K562 (cell line): ENCODE data around the gene MT1HL1. TPM values are rescaled to one million over a fixed set of nuclear protein-coding genes. Genes with fewer than 3 reads are reported as not detected.

Experiments used
- ATAC-seq: fragments of 200-7000 bp; cut with Tn5 transposase; 3 replicates; pipeline ENCODE4 v1.9.1; 2020; ENCODE audit warnings: moderate library complexity
- BruUV-seq: library from RNA; stranded (reverse); fragments of 400-500 nt; replicated peaks from 2 replicates; lab custom pipeline; 2021; lab: Mats Ljungman, UMichigan
- CTCF ChIA-PET: fragments of 300-600 bp; formaldehyde crosslinking; extraction: SDS; loops from one replicate; lab custom pipeline; 2021; ENCODE audit warnings: low intra/inter-chr PET ratio; lab: Yijun Ruan, JAX
- POLR2A ChIA-PET: fragments of 300-600, 350-650 bp; sonication (Branson Sonifier 250); formaldehyde crosslinking; extraction: SDS; loops from one replicate; lab custom pipeline; 2021; ENCODE audit warnings: antibody characterized with exemption, inconsistent platforms; lab: Yijun Ruan, JAX
- DNase-seq, 4 experiments: peaks; one replicate each; pipeline versions ENCODE4 v3.0.0 to v3.0.0-alpha.2; 2011 to 2018; ENCODE audit warnings: low spot score in 3 of 4, mixed read lengths in 3 of 4; ENCODE audit errors: extremely low read depth in 1 of 4
- FAIRE-seq: peaks from 2 replicates; lab custom pipeline; 2011; peaks lifted over from hg19 to GRCh38; lab: Jason Lieb, UNC
- H2AFZ ChIP-seq: 2 replicates; pipeline ENCODE4 v1.6.0; 2011; ENCODE audit warnings: low read depth, low read length, control low read depth, inconsistent platforms
- H3K27ac ChIP-seq: fragments of 200-600 bp; 3 replicates; pipeline ENCODE4 v1.8.0; 2011; ENCODE audit warnings: low read depth, mild to moderate bottlenecking, control low read depth, inconsistent platforms, low read length, moderate library complexity, mixed read lengths; ENCODE audit errors: extremely low read depth
- H3K27me3 ChIP-seq, 2 experiments: fragments of 300-600 bp in 1 of 2; 2 replicates in 1 of 2; 3 replicates in 1 of 2; pipeline versions ENCODE4 v1.6.0 to v1.8.0; 2011; ENCODE audit warnings: inconsistent platforms in 2 of 2, low read length in 2 of 2, mild to moderate bottlenecking in 1 of 2, mixed read lengths in 1 of 2, moderate library complexity in 1 of 2; ENCODE audit not compliant: control insufficient read depth in 2 of 2, insufficient read depth in 2 of 2
- H3K36me3 ChIP-seq: fragments of 300-600 bp; 3 replicates; pipeline ENCODE4 v1.8.0; 2011; ENCODE audit warnings: mild to moderate bottlenecking, low read length, inconsistent platforms; ENCODE audit not compliant: control insufficient read depth, insufficient read depth
- H3K4me1 ChIP-seq, 2 experiments: fragments of 200-600 bp in 1 of 2; replicated peaks in 1 of 2; 2 replicates in 1 of 2; 3 replicates in 1 of 2; pipeline versions ENCODE4 v1.5.1 to v1.8.0; 2011; ENCODE audit warnings: inconsistent platforms in 2 of 2, low read length in 2 of 2, mild to moderate bottlenecking in 1 of 2, mixed read lengths in 1 of 2, moderate library complexity in 1 of 2; ENCODE audit not compliant: control insufficient read depth in 2 of 2, insufficient read depth in 2 of 2
- H3K4me2 ChIP-seq: 2 replicates; pipeline ENCODE4 v1.6.1; 2011; ENCODE audit warnings: low read length, control low read depth, inconsistent platforms, mixed read lengths; ENCODE audit not compliant: insufficient read depth
- H3K4me3 ChIP-seq: fragments of 200-600 bp; sonication (generic), shearing (Covaris generic); 2 replicates; pipeline ENCODE4 v1.5.1; 2016; ENCODE audit warnings: control low read depth, inconsistent platforms
- H3K79me2 ChIP-seq: fragments of 200-600 bp; 3 replicates; pipeline ENCODE4 v1.8.0; 2011; ENCODE audit warnings: low read length, inconsistent platforms; ENCODE audit not compliant: control insufficient read depth, insufficient read depth
- H3K9ac ChIP-seq, 2 experiments: 2 replicates each; pipeline versions ENCODE4 v1.6.0 to v1.6.1; 2011; ENCODE audit warnings: low read depth in 2 of 2, low read length in 2 of 2, control low read depth in 1 of 2, inconsistent platforms in 1 of 2, mild to moderate bottlenecking in 1 of 2, mixed read lengths in 1 of 2; ENCODE audit not compliant: insufficient read depth in 1 of 2
- H3K9me1 ChIP-seq: one replicate; pipeline ENCODE4 v1.6.0; 2011; ENCODE audit warnings: inconsistent platforms, mild to moderate bottlenecking, low read length, moderate library complexity; ENCODE audit not compliant: control insufficient read depth, insufficient read depth
- H3K9me3 ChIP-seq: replicated peaks from 2 replicates; pipeline ENCODE4 v1.5.1; 2011; ENCODE audit warnings: low read depth, low read length, inconsistent platforms; ENCODE audit not compliant: control insufficient read depth, insufficient read depth
- H4K20me1 ChIP-seq: replicated peaks from 2 replicates; pipeline ENCODE4 v1.6.1; 2011; ENCODE audit warnings: low read length, inconsistent platforms, mixed read lengths; ENCODE audit not compliant: control insufficient read depth, insufficient read depth
- CBFB ChIP-seq: sonication (generic); formaldehyde crosslinking; IDR thresholded peaks from 2 replicates; pipeline ENCODE4 v1.4.0; 2020; ENCODE audit warnings: mild to moderate bottlenecking, missing genetic modification reagents
- CEBPB ChIP-seq: fragments of 450-650 bp; IDR thresholded peaks from 2 replicates; pipeline ENCODE4 v1.6.1; 2016; ENCODE audit warnings: missing genetic modification characterization, missing compliant biosample characterization
- CEBPG ChIP-seq, 3 experiments: fragments of 200-800 bp in 1 of 3; sonication (Bioruptor generic) in 1 of 3; sonication (generic) in 1 of 3; formaldehyde crosslinking in 1 of 3; IDR thresholded peaks in 2 of 3; conservative IDR thresholded peaks in 1 of 3; 2 replicates each; pipeline versions ENCODE4 v1.6.1 to v1.8.0; 2016 to 2022; ENCODE audit warnings: missing compliant biosample characterization in 2 of 3, missing genetic modification characterization in 2 of 3, mild to moderate bottlenecking in 1 of 3, missing genetic modification reagents in 1 of 3
- GATA2 ChIP-seq: sonication (generic); formaldehyde crosslinking; IDR thresholded peaks from 2 replicates; pipeline ENCODE4 v1.4.0; 2020; ENCODE audit warnings: mild to moderate bottlenecking, missing genetic modification reagents
- IRF9 ChIP-seq: fragments of 450-650 bp; IDR thresholded peaks from 2 replicates; pipeline ENCODE4 v1.6.1; 2016; ENCODE audit warnings: missing biosample characterization, missing genetic modification characterization
- ZNF140 ChIP-seq: fragments of 250-450 bp; sonication (Bioruptor Pico); IDR thresholded peaks from 2 replicates; pipeline ENCODE4 v1.8.0; 2021; ENCODE audit warnings: moderate library complexity, mild to moderate bottlenecking, inconsistent platforms
- ZNF146 ChIP-seq: IDR thresholded peaks from one replicate; pipeline ENCODE4 v1.6.1; 2018; ENCODE audit warnings: missing compliant biosample characterization; ENCODE audit not compliant: unreplicated experiment
- ZNF263 ChIP-seq: sonication (generic); formaldehyde crosslinking; IDR thresholded peaks from 2 replicates; pipeline ENCODE4 v1.8.0; 2022; ENCODE audit warnings: mild to moderate bottlenecking, missing genetic modification reagents, borderline replicate concordance
- ZNF780A ChIP-seq: fragments of 250-450 bp; sonication (Bioruptor Pico); IDR thresholded peaks from 2 replicates; pipeline ENCODE4 v1.5.0; 2021; ENCODE audit warnings: mild to moderate bottlenecking
- WGBS: fragments of 100-300 bp; shearing (Covaris generic); methylation state at CpG from one replicate; pipeline ENCODE4 v1.1.6; 2016; ENCODE audit warnings: low coverage, mixed read lengths; ENCODE audit not compliant: insufficient coverage; ENCODE audit errors: missing lambda C conversion rate; 5-methylcytosine and 5-hydroxymethylcytosine counted together
- in situ Hi-C: fragments of 300-500 bp; cut with MboI; formaldehyde crosslinking; loops from 4 replicates; pipeline ENCODE4 v1.15.0; 2018; ENCODE audit warnings: inconsistent platforms, mixed read lengths
- intact Hi-C: fragments of 100-400 bp; cut with micrococcal nuclease; formaldehyde crosslinking; loops from 2 replicates; pipeline ENCODE4 v1.14.2; 2022
- polyA plus RNA-seq, 8 experiments: library from polyadenylated mRNA; depleted of rRNA in 4 of 8; stranded (reverse) in 5 of 8; unstranded in 3 of 8; fragments of >200 nt; fragmentation: Nextera tagmentation in 2 of 8; fragmentation: Illumina TruSeq in 1 of 8; extraction: Ambion mirVana in 2 of 8; extraction: Trizol in 1 of 8; gene quantifications; 2 replicates each; pipeline versions ENCODE4 v1.2.1 to v1.2.3, GENCODE V29; 2011 to 2014; ENCODE audit warnings: inconsistent platforms in 1 of 8, missing spikeins in 1 of 8
- total RNA-seq, 7 experiments: library from RNA; depleted of rRNA in 6 of 7; stranded (reverse); fragments of >200 nt in 6 of 7; fragmentation: Illumina TruSeq in 2 of 7; extraction: Trizol in 2 of 7; gene quantifications; 2 replicates each; pipeline versions ENCODE4 v1.2.1 to v1.2.3, GENCODE V29; 2011 to 2021; ENCODE audit warnings: low replicate concordance in 1 of 7
- TF ChIP-seq, protein P1 (sequence below), 2 experiments: fragments of 450-650 bp; IDR thresholded peaks; 2 replicates each; pipeline ENCODE4 v1.6.1; 2018; ENCODE audit warnings: mild to moderate bottlenecking in 2 of 2, low read depth in 1 of 2; ENCODE audit not compliant: partially characterized antibody in 2 of 2

Gene MT1HL1
- total and polyA plus RNA-seq, 9 of the 15 experiments (the other 6 are each of a cell fraction or from before 2014, with no cell fraction given): not detected

- H3K27me3 ChIP-seq: peaks cover 6 to 11% of the 10 kb centered on the region in 2 experiments; a peak in 4 of 5 replicates
- 6% methylated on average over 7 of the region's 7 CpGs for WGBS
- ChIA-PET POLR2A (no interaction called here), CTCF (no interaction called here)
- no peak overlapping the region for H3K9ac ChIP-seq
- H3K4me2 ChIP-seq: no peak overlapping the region
- H4K20me1 ChIP-seq: no peaks in the 10 kb centered on the region
- ATAC-seq (no peak), FAIRE-seq (no peak), DNase-seq (no peak)
- TF ChIP-seq CBFB (CRISPR knock-in tag): no peak
- no peak for TF ChIP-seq ZNF140 (CRISPR knock-in tag)
- TF ChIP-seq ZNF780A: no peak
- TF ChIP-seq ZNF263 (CRISPR knock-in tag): no peak
- no peak for TF ChIP-seq GATA2 (CRISPR knock-in tag)
- TF ChIP-seq, protein P1, sequence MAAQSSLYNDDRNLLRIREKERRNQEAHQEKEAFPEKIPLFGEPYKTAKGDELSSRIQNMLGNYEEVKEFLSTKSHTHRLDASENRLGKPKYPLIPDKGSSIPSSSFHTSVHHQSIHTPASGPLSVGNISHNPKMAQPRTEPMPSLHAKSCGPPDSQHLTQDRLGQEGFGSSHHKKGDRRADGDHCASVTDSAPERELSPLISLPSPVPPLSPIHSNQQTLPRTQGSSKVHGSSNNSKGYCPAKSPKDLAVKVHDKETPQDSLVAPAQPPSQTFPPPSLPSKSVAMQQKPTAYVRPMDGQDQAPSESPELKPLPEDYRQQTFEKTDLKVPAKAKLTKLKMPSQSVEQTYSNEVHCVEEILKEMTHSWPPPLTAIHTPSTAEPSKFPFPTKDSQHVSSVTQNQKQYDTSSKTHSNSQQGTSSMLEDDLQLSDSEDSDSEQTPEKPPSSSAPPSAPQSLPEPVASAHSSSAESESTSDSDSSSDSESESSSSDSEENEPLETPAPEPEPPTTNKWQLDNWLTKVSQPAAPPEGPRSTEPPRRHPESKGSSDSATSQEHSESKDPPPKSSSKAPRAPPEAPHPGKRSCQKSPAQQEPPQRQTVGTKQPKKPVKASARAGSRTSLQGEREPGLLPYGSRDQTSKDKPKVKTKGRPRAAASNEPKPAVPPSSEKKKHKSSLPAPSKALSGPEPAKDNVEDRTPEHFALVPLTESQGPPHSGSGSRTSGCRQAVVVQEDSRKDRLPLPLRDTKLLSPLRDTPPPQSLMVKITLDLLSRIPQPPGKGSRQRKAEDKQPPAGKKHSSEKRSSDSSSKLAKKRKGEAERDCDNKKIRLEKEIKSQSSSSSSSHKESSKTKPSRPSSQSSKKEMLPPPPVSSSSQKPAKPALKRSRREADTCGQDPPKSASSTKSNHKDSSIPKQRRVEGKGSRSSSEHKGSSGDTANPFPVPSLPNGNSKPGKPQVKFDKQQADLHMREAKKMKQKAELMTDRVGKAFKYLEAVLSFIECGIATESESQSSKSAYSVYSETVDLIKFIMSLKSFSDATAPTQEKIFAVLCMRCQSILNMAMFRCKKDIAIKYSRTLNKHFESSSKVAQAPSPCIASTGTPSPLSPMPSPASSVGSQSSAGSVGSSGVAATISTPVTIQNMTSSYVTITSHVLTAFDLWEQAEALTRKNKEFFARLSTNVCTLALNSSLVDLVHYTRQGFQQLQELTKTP (IDR thresholded peaks at IDR 0.05; ENCODE audit: low read depth in 1 of 2, partially characterized antibody in 2 of 2): no peak
- TF ChIP-seq IRF9: 0 out of 2 replicates have a peak, but pooled peaks have one; percentile 51
- no peak for TF ChIP-seq ZNF146 (CRISPR knock-in tag)
- peak; percentile 86 for TF ChIP-seq CEBPB (tag)
- no peak for TF ChIP-seq CEBPG (CRISPR knock-in tag; IDR thresholded peaks at IDR 0.05)
- TF ChIP-seq CEBPG (tag; conservative IDR thresholded peaks at IDR 0.05 in 1 of 2, IDR thresholded peaks at IDR 0.05 in 1 of 2): peak; percentile 42 to 91; a peak in 2 of 4 replicates
- H3K9me3 ChIP-seq: no peaks in the 10 kb centered on the region
- H3K27ac ChIP-seq: no peak overlapping the region
- BruUV-seq: no TSS peak
- H3K4me1 ChIP-seq: no peaks in the 10 kb centered on the region
- H3K9me1 ChIP-seq: no peaks in the 10 kb centered on the region
- no peaks in the 10 kb centered on the region for H3K79me2 ChIP-seq
- in situ Hi-C loops (no loop called here), intact Hi-C loops (loop anchor here (10.0 kb wide), 1 partner anchor 287 kb away; no protein-coding TSS in a partner anchor)
- no peak overlapping the region for H2AFZ ChIP-seq
- H3K36me3 ChIP-seq: no peaks in the 10 kb centered on the region
- H3K4me3 ChIP-seq: no peak overlapping the region
These were observed 37.2 kb upstream of the MT1HL1 start for GRCh38 chr1:237041461-237041794.
